ENCODE results near the gene ONECUT3.
A peak's percentile ranks its signal among the peaks of the same experiment; 100 is the strongest.
"Not testable (repeated sequence)": the region's sequence is repeated elsewhere in the genome, so short reads cannot be mapped to it uniquely, and the experiment has no call there.

ONECUT3 gene

GRCh38 chr19:1752757-1753728 lies at the start of gene ONECUT3:
Gene ONECUT3, plus strand, starts transcription at chr19:1753506. Its CDS starts 157 bp downstream, at chr19:1753663.
- TF ChIP-seq POLR2A (IDR thresholded peaks at IDR 0.05; ENCODE audit: low read depth, low read length), result no peak
- DNase-seq (ENCODE audit: insufficient read length, low spot score), result no peak
- FAIRE-seq, result no peak

GRCh38 chr19:1704339-1704738 lies 49.0 kb upstream of the ONECUT3 start:
- DNase-seq (ENCODE audit: insufficient read length, low spot score) (no peak), FAIRE-seq (no peak)
- TF ChIP-seq POLR2A (IDR thresholded peaks at IDR 0.05; ENCODE audit: low read depth, low read length), result no peak

- FAIRE-seq, result no peak
- TF ChIP-seq POLR2A (IDR thresholded peaks at IDR 0.05; ENCODE audit: low read depth, low read length), result no peak
- DNase-seq (ENCODE audit: insufficient read length, low spot score), result no peak
These were observed 47.9 kb upstream of the ONECUT3 start for GRCh38 chr19:1705367-1705766.

GRCh38 chr19:1706646-1707045 lies 46.7 kb upstream of the ONECUT3 start:
- not testable (repeated sequence) for DNase-seq (ENCODE audit: insufficient read length, low spot score); FAIRE-seq

GRCh38 chr19:1707240-1707639 lies 46.1 kb upstream of the ONECUT3 start:
- FAIRE-seq, result no peak
- no peak for DNase-seq (ENCODE audit: insufficient read length, low spot score)
- no peak for TF ChIP-seq POLR2A (IDR thresholded peaks at IDR 0.05; ENCODE audit: low read depth, low read length)

GRCh38 chr19:1713170-1713569 lies 40.1 kb upstream of the ONECUT3 start:
- DNase-seq (ENCODE audit: insufficient read length, low spot score) (no peak), FAIRE-seq (no peak)
- no peak for TF ChIP-seq POLR2A (IDR thresholded peaks at IDR 0.05; ENCODE audit: low read depth, low read length)

- no peak for DNase-seq (ENCODE audit: insufficient read length, low spot score)
- FAIRE-seq, result no peak
- no peak for TF ChIP-seq POLR2A (IDR thresholded peaks at IDR 0.05; ENCODE audit: low read depth, low read length)
These were observed 37.8 kb upstream of the ONECUT3 start for GRCh38 chr19:1715540-1715939.

GRCh38 chr19:1717200-1717969 lies 35.9 kb upstream of the ONECUT3 start:
- FAIRE-seq, result no peak

GRCh38 chr19:1717970-1718264 lies 35.4 kb upstream of the ONECUT3 start:
- no peak for DNase-seq (ENCODE audit: insufficient read length, low spot score)
- no peak for TF ChIP-seq POLR2A (IDR thresholded peaks at IDR 0.05; ENCODE audit: low read depth, low read length)
- FAIRE-seq, result no peak

More at GRCh38 chr19:1717200-1717969, 35.9 kb upstream of the ONECUT3 start:
- no peak for DNase-seq (ENCODE audit: insufficient read length, low spot score)
- no peak for TF ChIP-seq POLR2A (IDR thresholded peaks at IDR 0.05; ENCODE audit: low read depth, low read length)

GRCh38 chr19:1718420-1719291 lies 34.6 kb upstream of the ONECUT3 start:
- DNase-seq (ENCODE audit: insufficient read length, low spot score), result no peak
- TF ChIP-seq POLR2A (IDR thresholded peaks at IDR 0.05; ENCODE audit: low read depth, low read length), result no peak
- no peak for FAIRE-seq

- FAIRE-seq, result no peak
- TF ChIP-seq POLR2A (IDR thresholded peaks at IDR 0.05; ENCODE audit: low read depth, low read length), result no peak
- DNase-seq (ENCODE audit: insufficient read length, low spot score), result no peak
These were observed 33.8 kb upstream of the ONECUT3 start for GRCh38 chr19:1719519-1719918.

- TF ChIP-seq POLR2A (IDR thresholded peaks at IDR 0.05; ENCODE audit: low read depth, low read length), result no peak
- no peak for FAIRE-seq
- no peak for DNase-seq (ENCODE audit: insufficient read length, low spot score)
These were observed 33.1 kb upstream of the ONECUT3 start for GRCh38 chr19:1720237-1720636.

GRCh38 chr19:1725100-1726064 lies 27.9 kb upstream of the ONECUT3 start:
- TF ChIP-seq POLR2A (IDR thresholded peaks at IDR 0.05; ENCODE audit: low read depth, low read length), result 0 out of 2 replicates have a peak, but pooled peaks have one; percentile 7
- DNase-seq (ENCODE audit: insufficient read length, low spot score) (peak; percentile 44), FAIRE-seq (no peak)

All from H54 (cell line).